Body of pancreas (tissue), 4 donors: ENCODE results near the gene TMEM151B.
"Not testable (repeated sequence)": the region's sequence is repeated elsewhere in the genome, so short reads cannot be mapped to it uniquely, and the experiment has no call there.

Experiments used
- POLR2A ChIP-seq, 3 donors: fragments of 450-650 bp; IDR thresholded peaks; one replicate each; pipeline ENCODE4 v1.6.1; 2016; ENCODE audit warnings: antibody characterized with exemption in 3 of 3, mild to moderate bottlenecking in 2 of 3
- TF ChIP-seq, protein P1 (sequence below), 7 experiments: fragments of 450-650 bp in 4 of 7; fragments of 200-600 bp in 3 of 7; sonication (generic) in 3 of 7; IDR thresholded peaks; one replicate each; pipeline ENCODE4 v1.5.1; 2016 to 2019; ENCODE audit warnings: antibody characterized with exemption in 7 of 7

DNA sequence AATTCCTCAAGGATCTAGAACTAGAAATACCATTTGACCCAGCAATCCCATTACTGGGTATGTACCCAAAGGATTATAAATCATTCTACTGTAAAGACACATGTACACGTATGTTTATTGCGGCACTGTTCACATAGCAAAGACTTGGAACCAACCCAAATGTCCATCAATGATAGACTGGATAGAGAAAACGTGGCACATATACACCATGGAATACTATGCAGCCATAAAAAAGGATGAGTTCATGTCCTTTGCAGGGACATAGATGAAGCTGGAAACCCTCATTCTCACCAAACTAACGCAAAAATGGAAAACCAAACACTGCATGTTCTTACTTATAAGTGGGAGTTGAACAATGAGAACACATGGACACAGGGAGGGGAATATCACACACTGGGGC is 76.6 kb downstream of the TMEM151B start:
- not testable (repeated sequence) for TF ChIP-seq POLR2A (IDR thresholded peaks at IDR 0.05)
- TF ChIP-seq, protein P1, sequence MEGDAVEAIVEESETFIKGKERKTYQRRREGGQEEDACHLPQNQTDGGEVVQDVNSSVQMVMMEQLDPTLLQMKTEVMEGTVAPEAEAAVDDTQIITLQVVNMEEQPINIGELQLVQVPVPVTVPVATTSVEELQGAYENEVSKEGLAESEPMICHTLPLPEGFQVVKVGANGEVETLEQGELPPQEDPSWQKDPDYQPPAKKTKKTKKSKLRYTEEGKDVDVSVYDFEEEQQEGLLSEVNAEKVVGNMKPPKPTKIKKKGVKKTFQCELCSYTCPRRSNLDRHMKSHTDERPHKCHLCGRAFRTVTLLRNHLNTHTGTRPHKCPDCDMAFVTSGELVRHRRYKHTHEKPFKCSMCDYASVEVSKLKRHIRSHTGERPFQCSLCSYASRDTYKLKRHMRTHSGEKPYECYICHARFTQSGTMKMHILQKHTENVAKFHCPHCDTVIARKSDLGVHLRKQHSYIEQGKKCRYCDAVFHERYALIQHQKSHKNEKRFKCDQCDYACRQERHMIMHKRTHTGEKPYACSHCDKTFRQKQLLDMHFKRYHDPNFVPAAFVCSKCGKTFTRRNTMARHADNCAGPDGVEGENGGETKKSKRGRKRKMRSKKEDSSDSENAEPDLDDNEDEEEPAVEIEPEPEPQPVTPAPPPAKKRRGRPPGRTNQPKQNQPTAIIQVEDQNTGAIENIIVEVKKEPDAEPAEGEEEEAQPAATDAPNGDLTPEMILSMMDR (IDR thresholded peaks at IDR 0.05), result not testable (repeated sequence)
